ENCODE data around the gene RABGGTA. TPM values are rescaled to one million over a fixed set of nuclear protein-coding genes. Genes with fewer than 3 reads are reported as not detected.

The RABGGTA gene
- total and polyA plus RNA-seq, 9 of the 15 experiments (the other 6 are each of a cell fraction or from before 2014, with no cell fraction given) = 4.5 to 24.2 (median 15.5) TPM

DNA sequence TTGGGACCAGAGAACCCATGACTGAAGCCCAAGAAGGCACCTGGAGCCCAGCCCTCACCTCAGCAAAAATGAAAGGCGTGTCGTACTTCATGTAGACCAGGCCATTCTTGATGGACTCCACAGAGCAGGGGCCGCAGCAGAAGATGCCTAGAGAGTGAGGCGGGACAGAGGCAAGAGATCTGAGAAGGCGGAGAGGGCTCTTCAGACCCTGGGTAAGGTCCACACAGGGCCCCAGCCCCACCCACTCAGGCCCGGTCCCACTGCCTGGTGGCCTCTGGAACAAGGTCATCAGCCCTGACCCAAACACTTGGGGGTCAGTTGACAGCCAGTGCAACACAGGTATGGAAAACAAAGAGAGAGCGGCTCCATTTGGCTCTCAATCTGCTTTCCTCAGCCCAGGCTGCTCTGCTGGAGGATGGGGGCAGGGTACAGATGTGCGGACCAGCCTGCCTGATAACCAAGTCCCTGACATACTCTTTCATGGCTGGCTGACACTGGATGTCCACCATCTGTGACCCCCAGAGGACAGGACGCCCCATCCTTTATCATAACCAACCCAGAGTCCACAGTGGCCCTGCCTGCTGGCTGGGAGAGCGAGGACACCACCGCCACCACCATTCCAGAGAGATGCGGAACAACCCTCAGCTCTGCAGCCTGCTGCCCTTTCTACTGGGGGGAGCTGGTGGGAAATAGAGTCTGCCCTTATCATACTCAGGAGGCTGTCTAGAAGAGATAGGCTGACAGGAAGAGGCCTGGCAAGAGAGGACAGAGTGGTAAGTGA is 15.3 kb downstream of the RABGGTA start (continued):
- TF ChIP-seq ZNF398 (CRISPR knock-in tag; IDR thresholded peaks at IDR 0.05) = no peak
- no peak for TF ChIP-seq E2F4 (CRISPR knock-in tag; IDR thresholded peaks at IDR 0.05; ENCODE audit: low read depth)
- no peak for TF ChIP-seq U2AF2 (optimal IDR thresholded peaks at IDR 0.05; ENCODE audit: low read depth, low read length)
- TF ChIP-seq, protein P1, sequence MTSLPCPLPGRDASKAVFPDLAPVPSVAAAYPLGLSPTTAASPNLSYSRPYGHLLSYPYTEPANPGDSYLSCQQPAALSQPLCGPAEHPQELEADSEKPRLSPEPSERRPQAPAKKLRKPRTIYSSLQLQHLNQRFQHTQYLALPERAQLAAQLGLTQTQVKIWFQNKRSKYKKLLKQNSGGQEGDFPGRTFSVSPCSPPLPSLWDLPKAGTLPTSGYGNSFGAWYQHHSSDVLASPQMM (CRISPR knock-in tag; IDR thresholded peaks at IDR 0.05) = no peak
- TF ChIP-seq, protein P2, sequence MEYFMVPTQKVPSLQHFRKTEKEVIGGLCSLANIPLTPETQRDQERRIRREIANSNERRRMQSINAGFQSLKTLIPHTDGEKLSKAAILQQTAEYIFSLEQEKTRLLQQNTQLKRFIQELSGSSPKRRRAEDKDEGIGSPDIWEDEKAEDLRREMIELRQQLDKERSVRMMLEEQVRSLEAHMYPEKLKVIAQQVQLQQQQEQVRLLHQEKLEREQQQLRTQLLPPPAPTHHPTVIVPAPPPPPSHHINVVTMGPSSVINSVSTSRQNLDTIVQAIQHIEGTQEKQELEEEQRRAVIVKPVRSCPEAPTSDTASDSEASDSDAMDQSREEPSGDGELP (CRISPR knock-in tag; IDR thresholded peaks at IDR 0.05; ENCODE audit: borderline replicate concordance) = peak; percentile 79
- TF ChIP-seq ATF7 (IDR thresholded peaks at IDR 0.05) = no peak
- no peak for TF ChIP-seq ZNF644 (tag; IDR thresholded peaks at IDR 0.05; ENCODE audit: low read depth)
- no peak for TF ChIP-seq ZC3H4 (CRISPR knock-in tag; IDR thresholded peaks at IDR 0.05; ENCODE audit: borderline replicate concordance)
- TF ChIP-seq PTBP1 (IDR thresholded peaks at IDR 0.05; ENCODE audit: low read depth, low read length) = 0 out of 2 replicates have a peak, but pooled peaks have one; percentile 36
- no peak; the same call in 1 of the 2 replicates for TF ChIP-seq MEF2A (IDR thresholded peaks at IDR 0.05; ENCODE audit: control insufficient read depth, low read depth, low read length)
- TF ChIP-seq ZHX1 (conservative IDR thresholded peaks at IDR 0.05; ENCODE audit: low read length) = no peak
- no peak for TF ChIP-seq ZNF232 (CRISPR knock-in tag; IDR thresholded peaks at IDR 0.05)
- TF ChIP-seq, protein P3, sequence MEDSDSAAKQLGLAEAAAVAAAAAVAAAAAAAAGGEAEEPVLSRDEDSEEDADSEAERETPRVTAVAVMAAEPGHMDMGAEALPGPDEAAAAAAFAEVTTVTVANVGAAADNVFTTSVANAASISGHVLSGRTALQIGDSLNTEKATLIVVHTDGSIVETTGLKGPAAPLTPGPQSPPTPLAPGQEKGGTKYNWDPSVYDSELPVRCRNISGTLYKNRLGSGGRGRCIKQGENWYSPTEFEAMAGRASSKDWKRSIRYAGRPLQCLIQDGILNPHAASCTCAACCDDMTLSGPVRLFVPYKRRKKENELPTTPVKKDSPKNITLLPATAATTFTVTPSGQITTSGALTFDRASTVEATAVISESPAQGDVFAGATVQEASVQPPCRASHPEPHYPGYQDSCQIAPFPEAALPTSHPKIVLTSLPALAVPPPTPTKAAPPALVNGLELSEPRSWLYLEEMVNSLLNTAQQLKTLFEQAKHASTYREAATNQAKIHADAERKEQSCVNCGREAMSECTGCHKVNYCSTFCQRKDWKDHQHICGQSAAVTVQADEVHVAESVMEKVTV (CRISPR knock-in tag; IDR thresholded peaks at IDR 0.05) = no peak
- TF ChIP-seq ZNF197 (CRISPR knock-in tag; IDR thresholded peaks at IDR 0.05; ENCODE audit: low read depth) = no peak
- no peak for TF ChIP-seq CHD1 (IDR thresholded peaks at IDR 0.05; ENCODE audit: low read length)
- no peak for TF ChIP-seq EWSR1 (IDR thresholded peaks at IDR 0.05; ENCODE audit: borderline replicate concordance, low read depth, partially characterized antibody)
- no peak for TF ChIP-seq CHD2 (IDR thresholded peaks at IDR 0.05; ENCODE audit: low read depth, low read length)
- no peak; the same call in 1 of the 2 replicates for TF ChIP-seq NFRKB (IDR thresholded peaks at IDR 0.05; ENCODE audit: low read depth)
- TF ChIP-seq HLTF (IDR thresholded peaks at IDR 0.05) = no peak

Measured in K562 (cell line).